HG02885 (cell line): ENCODE measurements around the gene NEU2.
"Not testable (repeated sequence)": the region's sequence is repeated elsewhere in the genome, so short reads cannot be mapped to it uniquely, and the experiment has no call there.

ENCODE experiments used
- ATAC-seq: cut with Tn5 transposase; IDR thresholded peaks from one replicate; pipeline ENCODE4 v1.9.1; 2021; ENCODE audit warnings: mild to moderate bottlenecking; ENCODE audit not compliant: unreplicated experiment, poor library complexity

The NEU2 gene

GRCh38 chr2:233033672-233034071 lies 1.2 kb downstream of the NEU2 start:
- no peak for ATAC-seq

- no peak for ATAC-seq
Observed at GRCh38 chr2:233034091-233034882, 1.8 kb downstream of the NEU2 start.

- no peak for ATAC-seq
Observed at GRCh38 chr2:233035426-233036161, 3.1 kb downstream of the NEU2 start.

GRCh38 chr2:233036162-233036838 lies 3.8 kb downstream of the NEU2 start:
- ATAC-seq, result no peak

- ATAC-seq, result no peak
Observed at GRCh38 chr2:233037078-233037477, 4.6 kb downstream of the NEU2 start.

- ATAC-seq, result no peak
Observed at GRCh38 chr2:233039212-233039845, 6.9 kb downstream of the NEU2 start.

GRCh38 chr2:233039846-233040530 lies 7.5 kb downstream of the NEU2 start:
- no peak for ATAC-seq

GRCh38 chr2:233040571-233040970 lies 8.1 kb downstream of the NEU2 start:
- no peak for ATAC-seq

- no peak for ATAC-seq
Observed at GRCh38 chr2:233041722-233042323, 9.4 kb downstream of the NEU2 start.

GRCh38 chr2:233042549-233042948 lies 10.1 kb downstream of the NEU2 start:
- no peak for ATAC-seq

GRCh38 chr2:233044974-233045605 lies 12.6 kb downstream of the NEU2 start:
- no peak for ATAC-seq

GRCh38 chr2:233047206-233047605 lies 14.7 kb downstream of the NEU2 start:
- ATAC-seq, result no peak

- no peak for ATAC-seq
Observed at GRCh38 chr2:233047667-233048066, 15.2 kb downstream of the NEU2 start.

- no peak for ATAC-seq
Observed at GRCh38 chr2:233048569-233049193, 16.2 kb downstream of the NEU2 start.

- no peak for ATAC-seq
Observed at GRCh38 chr2:233049194-233049761, 16.8 kb downstream of the NEU2 start.

- ATAC-seq, result no peak
Observed at GRCh38 chr2:233051241-233052149, 19.0 kb downstream of the NEU2 start.

- ATAC-seq, result not testable (repeated sequence)
Observed at GRCh38 chr2:233052517-233052916, 20.0 kb downstream of the NEU2 start.
